SJSA1 (cell line): ENCODE measurements around the gene RALGAPA2. TPM values are rescaled to one million over a fixed set of nuclear protein-coding genes. Genes with fewer than 3 reads are reported as not detected.

Experiments used
- DNase-seq, 2 experiments: peaks; one replicate each; pipeline ENCODE4 v3.0.0-alpha.2; 2015 to 2020; ENCODE audit warnings: low spot score in 2 of 2, low read depth in 1 of 2
- H3K27ac ChIP-seq: fragments of 250-450 bp; sonication (Bioruptor Pico); 2 replicates; pipeline ENCODE4 v1.5.1; 2020; ENCODE audit warnings: mild to moderate bottlenecking, moderate library complexity
- H3K27me3 ChIP-seq: fragments of 250-450 bp; sonication (Bioruptor Pico); replicated peaks from 2 replicates; pipeline ENCODE4 v1.5.1; 2020; ENCODE audit warnings: mild to moderate bottlenecking, moderate library complexity
- H3K36me3 ChIP-seq: fragments of 250-450 bp; sonication (Bioruptor Pico); 2 replicates; pipeline ENCODE4 v1.5.1; 2020; ENCODE audit warnings: mild to moderate bottlenecking
- H3K4me1 ChIP-seq: fragments of 250-450 bp; sonication (Bioruptor Pico); replicated peaks from 2 replicates; pipeline ENCODE4 v1.6.1; 2021; ENCODE audit warnings: mild to moderate bottlenecking
- H3K4me3 ChIP-seq: fragments of 250-450 bp; sonication (Bioruptor Pico); 2 replicates; pipeline ENCODE4 v1.5.1; 2020; ENCODE audit warnings: mild to moderate bottlenecking
- H3K9me3 ChIP-seq: fragments of 250-450 bp; sonication (Bioruptor Pico); replicated peaks from 2 replicates; pipeline ENCODE4 v1.5.1; 2020; ENCODE audit warnings: mild to moderate bottlenecking
- total RNA-seq: library from RNA; depleted of rRNA; stranded (reverse); fragments of >200 nt; shearing (Covaris generic); gene quantifications from 2 replicates; pipeline ENCODE4 v1.2.3, GENCODE V29; 2014

RALGAPA2 gene
- total RNA-seq, 1 experiment from 2014 or later = 5.9 TPM

DNA sequence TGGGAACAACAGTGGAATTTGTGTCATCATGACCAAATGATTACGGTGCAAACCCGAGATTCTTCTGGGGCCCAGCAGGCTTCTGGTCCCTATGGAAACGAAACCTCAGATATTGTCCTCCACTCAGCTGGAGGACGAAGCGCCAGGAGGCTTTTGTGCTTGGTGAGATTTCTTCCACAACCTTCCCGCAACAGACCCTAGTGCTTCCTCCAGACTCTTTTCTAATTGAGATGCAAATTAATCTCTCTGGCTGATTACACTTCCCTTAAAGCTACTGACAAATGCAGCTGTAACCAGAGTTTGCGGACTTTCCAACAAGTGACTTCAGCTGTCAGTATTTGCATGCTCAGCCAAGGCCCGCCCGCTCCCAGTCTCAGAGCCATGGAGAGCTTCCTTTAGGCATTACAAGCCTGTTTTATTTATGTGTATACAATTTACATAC is 248.5 kb downstream of the RALGAPA2 start:
- Histone ChIP-seq H3K9me3 (no peaks in the 10 kb centered on the region), H3K36me3 (no peaks in the 10 kb centered on the region), H3K27me3 (no peaks in the 10 kb centered on the region), H3K4me3 (no peak overlapping the region), H3K27ac (no peak overlapping the region), H3K4me1 (no peaks in the 10 kb centered on the region)
- no peak for DNase-seq

DNA sequence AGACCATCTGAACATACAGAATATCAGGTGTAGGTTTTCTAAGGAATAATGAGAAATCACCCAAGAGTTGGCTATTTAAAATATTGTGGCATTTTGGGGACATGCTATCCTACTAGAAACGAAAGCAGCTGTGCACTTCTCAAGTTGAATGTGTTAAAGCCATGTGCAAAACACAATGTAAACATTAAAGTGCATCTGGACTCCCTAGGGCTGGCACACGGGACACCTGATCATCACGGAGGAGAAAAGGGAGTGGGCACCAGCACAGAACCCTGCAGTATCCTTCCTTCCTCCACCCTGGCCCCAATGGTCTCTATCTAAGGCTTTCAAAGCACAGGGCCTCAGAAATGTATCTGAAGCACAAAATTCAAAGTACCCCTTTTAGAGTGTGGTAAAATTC is 250.3 kb downstream of the RALGAPA2 start:
- H3K9me3 ChIP-seq = no peaks in the 10 kb centered on the region
- no peaks in the 10 kb centered on the region for H3K4me1 ChIP-seq
- no peak overlapping the region for H3K4me3 ChIP-seq
- no peaks in the 10 kb centered on the region for H3K36me3 ChIP-seq
- no peaks in the 10 kb centered on the region for H3K27me3 ChIP-seq
- H3K27ac ChIP-seq = no peak overlapping the region
- DNase-seq = no peak

DNA sequence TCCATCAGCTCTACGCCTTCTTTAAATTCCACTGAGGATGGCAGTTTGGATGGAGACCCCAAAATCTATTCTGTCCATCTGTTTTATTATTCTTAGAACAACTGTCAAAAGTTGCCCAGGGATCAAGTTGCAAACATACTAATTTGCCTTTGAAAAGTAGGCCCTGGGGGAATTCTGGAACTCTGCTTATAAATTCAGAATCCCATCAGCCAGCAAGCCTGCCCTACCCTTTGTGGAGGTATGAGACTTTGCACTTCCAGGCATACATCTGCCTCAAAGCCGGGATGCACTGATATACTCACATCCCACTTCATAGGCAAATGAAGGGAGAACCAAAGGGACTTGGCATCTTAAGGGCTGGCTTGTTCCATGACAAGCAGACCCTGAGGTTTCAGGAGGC is 250.9 kb downstream of the RALGAPA2 start:
- Histone ChIP-seq H3K27ac (no peak overlapping the region), H3K4me3 (no peak overlapping the region), H3K36me3 (no peaks in the 10 kb centered on the region), H3K9me3 (no peaks in the 10 kb centered on the region), H3K27me3 (no peaks in the 10 kb centered on the region), H3K4me1 (no peaks in the 10 kb centered on the region)
- no peak for DNase-seq

DNA sequence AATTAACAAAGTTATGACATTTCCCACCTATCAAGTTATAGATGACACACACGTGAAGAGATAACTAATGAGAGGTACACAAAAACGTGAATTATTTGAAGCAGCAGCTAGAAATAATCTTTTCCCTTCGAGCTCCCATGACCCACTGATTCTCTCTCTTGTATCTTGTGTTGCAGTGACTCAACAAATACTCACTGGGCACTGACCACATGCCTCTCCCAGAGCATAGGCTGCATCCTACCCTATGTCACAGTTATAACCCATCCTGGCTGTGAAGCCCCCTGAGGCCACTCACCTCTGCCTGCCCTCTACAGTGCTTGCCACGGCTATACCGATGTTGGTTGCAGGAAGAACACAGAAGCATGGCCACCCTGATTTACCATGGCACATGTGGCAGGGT is 252.7 kb downstream of the RALGAPA2 start:
- H3K36me3 ChIP-seq = no peaks in the 10 kb centered on the region
- no peak for DNase-seq
- H3K4me1 ChIP-seq = no peaks in the 10 kb centered on the region
- no peak overlapping the region for H3K27ac ChIP-seq
- no peaks in the 10 kb centered on the region for H3K27me3 ChIP-seq
- no peak overlapping the region for H3K4me3 ChIP-seq
- H3K9me3 ChIP-seq = no peaks in the 10 kb centered on the region

DNA sequence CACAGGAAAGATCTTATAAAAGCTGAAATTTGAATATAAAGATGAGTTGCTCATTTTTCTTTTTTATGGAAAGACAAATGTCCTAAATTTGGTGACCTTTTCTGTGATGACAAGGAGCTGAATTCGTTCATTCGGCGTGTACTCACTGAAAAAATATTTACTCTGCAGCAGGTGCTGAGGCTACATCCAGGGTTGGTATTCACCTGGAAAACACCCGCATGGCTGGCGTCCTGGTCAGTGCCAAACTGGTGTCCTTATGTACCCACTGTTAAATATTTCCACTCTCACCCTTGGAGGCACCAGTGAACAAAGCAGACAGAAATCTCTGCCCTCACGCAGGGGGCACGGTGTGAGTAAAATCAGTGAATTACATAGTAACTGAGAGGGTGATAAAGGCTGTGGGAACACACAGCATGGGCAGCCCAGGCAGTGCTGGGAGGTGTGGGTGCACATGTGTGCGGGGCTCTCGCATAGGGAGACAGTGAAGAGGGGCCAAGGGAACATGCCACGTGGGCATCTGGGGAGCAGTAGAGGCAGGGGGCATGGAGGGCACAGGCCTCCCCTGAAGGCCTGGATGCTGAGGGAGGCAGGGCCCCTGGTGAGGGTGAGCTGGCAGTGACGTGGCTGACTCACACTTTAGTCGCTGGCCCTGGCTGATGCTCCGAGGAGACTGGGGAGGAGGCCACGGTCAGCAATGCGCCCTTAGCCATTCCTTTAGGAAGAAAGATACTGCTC is 254.9 kb downstream of the RALGAPA2 start:
- Histone ChIP-seq H3K4me3 (no peak overlapping the region), H3K4me1 (no peaks in the 10 kb centered on the region), H3K27ac (no peak overlapping the region), H3K36me3 (no peaks in the 10 kb centered on the region), H3K9me3 (no peaks in the 10 kb centered on the region), H3K27me3 (no peaks in the 10 kb centered on the region)
- DNase-seq = no peak

DNA sequence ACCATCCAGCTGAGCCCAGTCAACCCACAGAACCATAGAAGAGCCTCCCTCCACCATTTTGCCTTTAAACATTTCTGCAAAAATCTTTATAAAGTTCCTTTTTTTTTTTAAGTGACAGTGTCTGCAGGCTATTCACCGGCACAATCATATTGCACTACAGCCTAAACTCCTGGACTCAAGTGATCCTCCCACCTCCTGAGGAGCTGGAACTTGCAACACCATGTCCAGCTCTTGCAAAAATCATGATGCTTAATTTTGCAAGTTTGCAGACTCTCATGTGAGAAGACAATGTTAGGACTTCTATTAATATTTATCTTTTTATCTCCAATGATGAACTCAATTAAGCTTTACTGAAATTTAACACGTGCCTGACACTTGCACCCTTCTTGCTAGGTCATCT is 255.7 kb downstream of the RALGAPA2 start:
- DNase-seq = no peak
- Histone ChIP-seq H3K36me3 (no peaks in the 10 kb centered on the region), H3K27me3 (no peaks in the 10 kb centered on the region), H3K4me3 (no peak overlapping the region), H3K27ac (no peak overlapping the region), H3K4me1 (no peaks in the 10 kb centered on the region), H3K9me3 (no peaks in the 10 kb centered on the region)

DNA sequence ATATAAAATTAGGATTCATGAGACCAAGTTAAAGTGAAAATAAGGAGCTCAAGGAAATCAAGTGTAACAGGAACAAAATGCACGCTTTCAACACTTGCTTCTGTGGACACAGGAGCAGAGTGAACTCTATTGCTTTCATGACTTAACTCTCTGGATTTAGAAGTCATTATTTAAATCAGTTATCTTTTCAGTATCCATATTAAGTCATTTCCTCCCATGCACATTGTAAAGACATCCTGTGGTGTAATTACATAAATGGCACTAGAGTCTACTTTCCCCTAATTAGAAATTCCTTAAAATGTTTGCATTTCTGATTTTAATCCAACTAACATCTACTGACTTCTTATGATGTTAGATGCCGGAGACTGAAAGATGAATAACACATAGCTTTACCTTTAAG is 256.5 kb downstream of the RALGAPA2 start:
- Histone ChIP-seq H3K4me1 (no peaks in the 10 kb centered on the region), H3K9me3 (no peaks in the 10 kb centered on the region), H3K27ac (no peak overlapping the region), H3K36me3 (no peaks in the 10 kb centered on the region), H3K27me3 (no peaks in the 10 kb centered on the region), H3K4me3 (no peak overlapping the region)
- no peak for DNase-seq

DNA sequence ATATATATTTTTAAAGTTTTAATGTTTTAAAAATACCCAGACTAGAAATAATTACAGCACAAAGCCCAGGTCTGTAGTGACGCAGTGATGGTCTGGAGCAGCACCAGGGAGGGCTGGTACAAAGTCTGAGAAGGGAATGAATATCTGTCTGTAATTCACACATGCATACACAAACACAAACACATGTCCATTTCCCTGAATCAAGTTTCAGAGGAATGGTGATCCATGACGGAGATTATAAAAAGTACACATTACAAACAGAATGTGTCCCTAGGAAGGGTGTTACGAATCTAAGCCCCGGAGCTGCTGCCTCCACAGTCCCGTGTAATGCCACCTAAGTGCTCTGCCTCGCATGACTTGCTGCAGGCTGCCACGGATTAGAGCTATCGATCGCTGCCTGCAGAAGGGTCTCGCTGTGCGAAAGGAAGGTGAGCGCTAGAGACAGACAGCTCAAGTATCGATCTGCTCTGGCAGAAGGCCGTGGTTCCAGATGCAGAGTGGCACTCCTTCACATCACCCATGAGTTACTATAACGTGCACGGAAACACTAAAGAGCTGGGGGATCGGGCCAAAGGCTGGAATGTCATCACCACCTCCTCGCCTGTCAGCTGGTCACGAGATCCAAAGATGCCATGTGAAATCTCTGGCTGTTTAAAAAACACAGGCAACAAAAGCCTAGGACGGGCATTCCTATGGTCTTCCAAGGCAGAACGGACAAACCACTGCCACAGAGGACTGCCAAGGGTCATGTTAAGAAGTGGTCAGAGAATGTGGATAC is 257.4 kb downstream of the RALGAPA2 start:
- Histone ChIP-seq H3K27me3 (no peaks in the 10 kb centered on the region), H3K4me3 (no peak overlapping the region), H3K27ac (no peak overlapping the region), H3K9me3 (no peaks in the 10 kb centered on the region), H3K4me1 (no peaks in the 10 kb centered on the region), H3K36me3 (no peaks in the 10 kb centered on the region)
- no peak for DNase-seq

DNA sequence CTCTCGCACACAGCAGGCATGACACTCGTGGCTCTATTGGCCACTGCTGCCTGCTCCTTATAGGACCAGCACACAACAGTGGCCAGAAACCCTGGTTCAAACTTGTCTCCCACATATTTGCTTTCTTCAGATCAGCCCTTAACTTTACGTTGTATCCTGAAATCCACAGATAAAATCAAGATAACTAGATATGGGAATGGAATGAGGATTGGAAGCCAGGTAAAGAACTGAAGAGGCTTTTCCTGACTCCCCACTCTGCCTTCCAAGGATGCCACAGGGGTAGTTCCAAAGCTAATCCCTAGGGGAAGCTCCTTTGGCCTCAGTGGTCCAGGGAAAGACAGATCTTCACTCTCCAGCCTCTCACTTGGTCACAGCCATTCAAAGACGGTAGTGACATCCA is 258.1 kb downstream of the RALGAPA2 start:
- H3K36me3 ChIP-seq = no peaks in the 10 kb centered on the region
- no peaks in the 10 kb centered on the region for H3K4me1 ChIP-seq
- H3K4me3 ChIP-seq = no peak overlapping the region
- no peak overlapping the region for H3K27ac ChIP-seq
- no peak for DNase-seq
- no peaks in the 10 kb centered on the region for H3K27me3 ChIP-seq
- H3K9me3 ChIP-seq = no peaks in the 10 kb centered on the region

DNA sequence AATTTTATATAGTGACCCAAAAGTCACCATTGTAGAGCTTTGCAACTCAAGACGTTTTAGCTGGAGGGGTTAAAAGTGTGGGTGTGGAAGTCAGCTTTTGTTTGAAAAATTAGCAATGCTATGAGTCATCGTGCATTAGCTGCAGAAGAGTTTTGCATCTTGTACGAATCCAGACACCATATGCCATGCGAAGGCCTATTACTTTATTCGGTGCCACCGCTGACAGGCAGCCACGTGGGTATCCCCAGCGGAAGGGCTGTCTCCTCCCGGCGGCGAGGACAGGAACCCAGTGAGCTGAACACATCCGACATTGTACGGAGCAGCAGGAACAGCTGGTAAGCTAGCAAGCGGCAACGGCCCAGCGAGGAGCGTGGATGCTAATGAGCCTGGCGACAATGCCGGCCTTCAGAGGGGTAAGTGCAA is 260.2 kb downstream of the RALGAPA2 start:
- Histone ChIP-seq H3K27ac (no peak overlapping the region), H3K4me1 (no peaks in the 10 kb centered on the region), H3K36me3 (no peaks in the 10 kb centered on the region), H3K9me3 (no peaks in the 10 kb centered on the region), H3K4me3 (no peak overlapping the region), H3K27me3 (no peaks in the 10 kb centered on the region)
- no peak for DNase-seq

DNA sequence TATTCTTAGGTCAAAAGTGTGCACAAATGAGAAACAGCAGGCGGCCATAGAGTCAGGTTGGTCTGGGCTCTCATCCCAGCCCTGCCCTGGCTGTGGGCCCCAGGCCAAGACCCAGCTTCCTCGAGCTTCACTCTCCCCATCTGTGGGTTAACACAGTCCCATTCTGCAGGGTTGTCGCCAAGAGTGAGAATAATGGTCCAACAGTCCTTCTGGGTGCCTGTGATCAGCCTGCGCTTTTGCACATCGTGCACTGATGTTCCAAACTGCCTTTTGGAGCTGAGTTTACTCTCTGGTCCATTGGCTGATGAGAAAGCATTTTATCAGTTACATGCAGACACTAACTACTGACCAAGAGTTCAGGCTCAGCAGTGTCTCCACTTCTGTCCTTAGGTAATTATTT is 261.9 kb downstream of the RALGAPA2 start:
- no peak for DNase-seq

DNA sequence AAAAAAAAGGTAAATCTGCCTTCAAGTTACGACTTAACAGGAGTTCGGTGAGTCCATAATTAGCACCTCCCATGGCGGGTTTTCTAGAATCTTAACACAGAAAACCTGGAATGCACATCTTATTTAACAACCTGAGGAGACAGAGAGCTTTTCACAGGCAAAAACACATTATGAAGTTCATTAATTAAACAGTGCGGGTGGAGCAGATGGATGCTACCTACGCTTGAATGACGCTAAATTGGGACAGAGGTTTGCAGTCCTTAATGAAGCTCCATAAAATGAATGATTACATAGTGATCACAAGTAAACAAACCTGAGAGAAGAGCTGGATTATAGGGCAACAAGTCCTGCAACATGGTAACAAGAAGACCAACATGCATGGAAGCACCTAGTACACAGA is 263.6 kb downstream of the RALGAPA2 start:
- Histone ChIP-seq H3K4me3 (no peak overlapping the region), H3K27me3 (no peaks in the 10 kb centered on the region), H3K9me3 (no peaks in the 10 kb centered on the region), H3K36me3 (no peaks in the 10 kb centered on the region), H3K4me1 (no peaks in the 10 kb centered on the region), H3K27ac (no peak overlapping the region)
- DNase-seq = no peak

More for the DNA sequence above, 261.9 kb downstream of the RALGAPA2 start:
- Histone ChIP-seq H3K27me3 (no peaks in the 10 kb centered on the region), H3K36me3 (no peaks in the 10 kb centered on the region), H3K9me3 (no peaks in the 10 kb centered on the region), H3K4me3 (no peak overlapping the region), H3K27ac (no peak overlapping the region), H3K4me1 (no peaks in the 10 kb centered on the region)

DNA sequence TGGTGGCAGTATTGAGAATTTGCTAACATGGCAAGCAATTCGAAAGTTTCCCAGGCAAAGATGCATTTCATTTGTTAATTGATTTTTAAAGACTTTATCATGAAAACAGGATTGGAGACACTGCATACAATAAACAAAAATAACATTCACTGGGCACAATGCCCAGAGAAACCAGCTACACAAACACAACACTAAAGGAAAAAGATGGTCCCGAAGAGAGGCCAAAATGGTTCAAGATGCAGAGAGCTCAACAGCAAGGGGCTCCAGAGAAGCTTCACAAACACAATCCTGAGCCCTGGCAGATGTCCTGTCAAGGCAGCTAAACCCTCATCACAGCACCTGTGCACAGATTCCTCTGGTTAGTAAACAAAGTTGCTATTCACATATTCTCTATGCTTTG is 265.2 kb downstream of the RALGAPA2 start:
- no peak for DNase-seq
- Histone ChIP-seq H3K27me3 (no peaks in the 10 kb centered on the region), H3K4me3 (no peak overlapping the region), H3K9me3 (no peaks in the 10 kb centered on the region), H3K27ac (no peak overlapping the region), H3K36me3 (no peaks in the 10 kb centered on the region), H3K4me1 (no peaks in the 10 kb centered on the region)

DNA sequence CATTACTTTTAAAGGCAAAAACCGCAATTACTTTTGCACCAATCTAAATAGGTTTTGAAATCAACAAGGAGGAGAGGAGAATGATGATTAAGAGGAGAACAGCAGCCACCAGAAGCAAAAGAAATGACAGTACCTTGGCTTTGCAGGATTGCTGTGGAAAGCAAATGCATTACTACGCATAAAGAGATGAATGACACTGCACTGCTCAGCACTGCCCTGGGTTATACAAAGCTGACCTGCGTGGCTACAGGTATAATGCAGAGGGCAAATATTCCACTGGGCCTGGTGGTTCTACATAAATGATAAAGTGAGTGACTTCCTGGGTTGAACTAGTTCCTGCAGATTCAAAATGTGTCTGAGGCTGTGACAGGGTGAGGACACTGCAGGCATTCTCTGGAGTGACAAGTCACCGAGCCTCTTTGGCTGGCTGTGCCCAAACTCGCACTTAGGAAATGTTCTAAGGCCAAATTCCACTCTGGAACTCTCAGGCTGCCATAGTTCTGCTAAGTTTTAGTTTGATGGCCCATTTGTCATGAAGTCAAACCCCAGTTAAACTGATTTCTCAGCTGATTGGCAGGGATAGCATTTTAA is 265.9 kb downstream of the RALGAPA2 start:
- H3K4me1 ChIP-seq = no peaks in the 10 kb centered on the region
- no peak overlapping the region for H3K27ac ChIP-seq
- DNase-seq = no peak
- H3K4me3 ChIP-seq = no peak overlapping the region
- no peaks in the 10 kb centered on the region for H3K9me3 ChIP-seq
- H3K36me3 ChIP-seq = no peaks in the 10 kb centered on the region
- no peaks in the 10 kb centered on the region for H3K27me3 ChIP-seq
